Testis (tissue), 2 donors: Measurements from ENCODE around the gene ENTREP3.

ENCODE experiments used
- POLR2A ChIP-seq: fragments of 450-650 bp; IDR thresholded peaks from one replicate; pipeline ENCODE4 v1.6.1; 2017; ENCODE audit warnings: antibody characterized with exemption, mild to moderate bottlenecking, moderate library complexity
- TF ChIP-seq, protein P1 (sequence below), 3 experiments: fragments of 450-650 bp in 2 of 3; fragments of 200-600 bp in 1 of 3; sonication (generic) in 1 of 3; IDR thresholded peaks; one replicate each; pipeline ENCODE4 v1.5.1; 2016 to 2019; ENCODE audit warnings: antibody characterized with exemption in 3 of 3, mild to moderate bottlenecking in 2 of 3, moderate library complexity in 1 of 3

GRCh38 chr1:155256058-155256852 is 972 bp upstream of the ENTREP3 start:
- TF ChIP-seq, protein P1, sequence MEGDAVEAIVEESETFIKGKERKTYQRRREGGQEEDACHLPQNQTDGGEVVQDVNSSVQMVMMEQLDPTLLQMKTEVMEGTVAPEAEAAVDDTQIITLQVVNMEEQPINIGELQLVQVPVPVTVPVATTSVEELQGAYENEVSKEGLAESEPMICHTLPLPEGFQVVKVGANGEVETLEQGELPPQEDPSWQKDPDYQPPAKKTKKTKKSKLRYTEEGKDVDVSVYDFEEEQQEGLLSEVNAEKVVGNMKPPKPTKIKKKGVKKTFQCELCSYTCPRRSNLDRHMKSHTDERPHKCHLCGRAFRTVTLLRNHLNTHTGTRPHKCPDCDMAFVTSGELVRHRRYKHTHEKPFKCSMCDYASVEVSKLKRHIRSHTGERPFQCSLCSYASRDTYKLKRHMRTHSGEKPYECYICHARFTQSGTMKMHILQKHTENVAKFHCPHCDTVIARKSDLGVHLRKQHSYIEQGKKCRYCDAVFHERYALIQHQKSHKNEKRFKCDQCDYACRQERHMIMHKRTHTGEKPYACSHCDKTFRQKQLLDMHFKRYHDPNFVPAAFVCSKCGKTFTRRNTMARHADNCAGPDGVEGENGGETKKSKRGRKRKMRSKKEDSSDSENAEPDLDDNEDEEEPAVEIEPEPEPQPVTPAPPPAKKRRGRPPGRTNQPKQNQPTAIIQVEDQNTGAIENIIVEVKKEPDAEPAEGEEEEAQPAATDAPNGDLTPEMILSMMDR (IDR thresholded peaks at IDR 0.05), result no peak
- no peak for TF ChIP-seq POLR2A
